ENCODE measurements around the gene TMEM232.

Gene TMEM232

GRCh38 chr5:110441035-110441434 is 285.4 kb downstream of the TMEM232 start:
- TF ChIP-seq, protein P1, sequence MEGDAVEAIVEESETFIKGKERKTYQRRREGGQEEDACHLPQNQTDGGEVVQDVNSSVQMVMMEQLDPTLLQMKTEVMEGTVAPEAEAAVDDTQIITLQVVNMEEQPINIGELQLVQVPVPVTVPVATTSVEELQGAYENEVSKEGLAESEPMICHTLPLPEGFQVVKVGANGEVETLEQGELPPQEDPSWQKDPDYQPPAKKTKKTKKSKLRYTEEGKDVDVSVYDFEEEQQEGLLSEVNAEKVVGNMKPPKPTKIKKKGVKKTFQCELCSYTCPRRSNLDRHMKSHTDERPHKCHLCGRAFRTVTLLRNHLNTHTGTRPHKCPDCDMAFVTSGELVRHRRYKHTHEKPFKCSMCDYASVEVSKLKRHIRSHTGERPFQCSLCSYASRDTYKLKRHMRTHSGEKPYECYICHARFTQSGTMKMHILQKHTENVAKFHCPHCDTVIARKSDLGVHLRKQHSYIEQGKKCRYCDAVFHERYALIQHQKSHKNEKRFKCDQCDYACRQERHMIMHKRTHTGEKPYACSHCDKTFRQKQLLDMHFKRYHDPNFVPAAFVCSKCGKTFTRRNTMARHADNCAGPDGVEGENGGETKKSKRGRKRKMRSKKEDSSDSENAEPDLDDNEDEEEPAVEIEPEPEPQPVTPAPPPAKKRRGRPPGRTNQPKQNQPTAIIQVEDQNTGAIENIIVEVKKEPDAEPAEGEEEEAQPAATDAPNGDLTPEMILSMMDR (IDR thresholded peaks at IDR 0.05; ENCODE audit: low read depth, low read length) = peak; percentile 67
- peak; percentile 59 for DNase-seq (ENCODE audit: low read depth, low spot score)
- H3K4me3 ChIP-seq (ENCODE audit: low read depth, low read length) = no peak overlapping the region
- in situ Hi-C loops (cut with HindIII; ENCODE audit: low sequenced_read_pairs) = no loop called here

DNA sequence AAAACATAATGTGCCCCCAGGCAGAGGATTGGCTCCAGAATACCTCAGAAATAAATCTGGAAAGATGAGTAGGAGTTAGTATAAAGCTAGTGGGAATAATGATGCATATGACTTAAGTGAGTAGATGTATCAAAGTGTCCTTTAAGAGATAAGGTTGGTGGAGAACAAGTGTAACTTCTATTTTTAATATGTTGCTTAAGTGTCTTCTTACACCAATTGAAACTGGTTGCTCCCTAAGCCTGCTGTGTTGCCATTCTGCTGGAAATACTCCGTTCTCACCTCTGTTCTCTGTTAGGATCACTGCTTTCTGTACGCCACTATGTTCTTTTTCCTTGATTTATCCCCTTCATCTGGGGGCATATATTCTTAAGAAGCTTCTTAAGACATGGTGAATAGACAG is 286.4 kb downstream of the TMEM232 start:
- DNase-seq (ENCODE audit: low read depth, low spot score) = no peak
- in situ Hi-C loops (cut with HindIII; ENCODE audit: low sequenced_read_pairs) = no loop called here
- TF ChIP-seq, protein P1 (IDR thresholded peaks at IDR 0.05; ENCODE audit: low read depth, low read length) = no peak
- H3K4me3 ChIP-seq (ENCODE audit: low read depth, low read length) = no peak overlapping the region

DNA sequence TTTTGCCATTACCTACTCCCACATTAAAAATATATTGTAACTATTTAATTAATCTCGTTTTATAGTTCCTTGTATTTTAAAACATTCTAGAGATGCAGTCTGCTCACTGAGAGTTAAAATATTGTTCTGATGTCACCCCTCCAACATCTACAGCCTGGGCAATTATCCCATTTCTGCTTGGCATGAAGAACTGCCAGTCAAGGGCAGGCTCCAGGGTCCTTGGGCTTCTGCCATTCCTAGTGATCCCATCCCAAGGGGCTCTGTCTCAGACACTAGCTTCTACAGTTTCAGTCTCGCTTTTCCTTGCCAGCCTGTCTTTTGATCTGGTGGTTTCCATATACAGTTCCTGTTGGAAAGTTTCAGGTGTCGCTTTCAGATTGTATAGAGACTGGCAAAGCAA is 287.2 kb downstream of the TMEM232 start:
- DNase-seq (ENCODE audit: low read depth, low spot score) = no peak
- H3K4me3 ChIP-seq (ENCODE audit: low read depth, low read length) = no peak overlapping the region
- TF ChIP-seq, protein P1 (IDR thresholded peaks at IDR 0.05; ENCODE audit: low read depth, low read length) = no peak
- in situ Hi-C loops (cut with HindIII; ENCODE audit: low sequenced_read_pairs) = no loop called here

DNA sequence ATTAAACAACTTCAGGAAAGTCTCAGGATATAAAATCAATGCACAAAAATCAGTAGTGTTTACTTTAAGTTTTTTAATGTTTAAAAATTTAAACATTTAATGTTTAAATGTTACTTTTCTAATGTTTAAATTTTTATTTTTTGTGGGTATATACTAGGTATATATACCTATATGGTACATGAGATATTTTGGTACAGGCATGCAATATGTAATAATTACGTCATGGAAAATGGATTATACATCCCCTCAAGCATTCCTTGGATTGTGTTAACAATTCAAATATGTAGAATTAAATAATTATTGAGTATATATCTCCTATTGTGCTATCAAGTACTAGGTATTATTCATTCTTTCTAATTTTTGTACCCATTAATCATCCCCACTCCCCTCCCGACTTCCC is 291.3 kb downstream of the TMEM232 start:
- no peak overlapping the region for H3K4me3 ChIP-seq (ENCODE audit: low read depth, low read length)
- no peak for DNase-seq (ENCODE audit: low read depth, low spot score)
- TF ChIP-seq, protein P1 (IDR thresholded peaks at IDR 0.05; ENCODE audit: low read depth, low read length) = no peak
- in situ Hi-C loops (cut with HindIII; ENCODE audit: low sequenced_read_pairs) = no loop called here

GRCh38 chr5:110431603-110432002 is 294.9 kb downstream of the TMEM232 start:
- no peak for DNase-seq (ENCODE audit: low read depth, low spot score)
- TF ChIP-seq, protein P1 (IDR thresholded peaks at IDR 0.05; ENCODE audit: low read depth, low read length) = no peak

DNA sequence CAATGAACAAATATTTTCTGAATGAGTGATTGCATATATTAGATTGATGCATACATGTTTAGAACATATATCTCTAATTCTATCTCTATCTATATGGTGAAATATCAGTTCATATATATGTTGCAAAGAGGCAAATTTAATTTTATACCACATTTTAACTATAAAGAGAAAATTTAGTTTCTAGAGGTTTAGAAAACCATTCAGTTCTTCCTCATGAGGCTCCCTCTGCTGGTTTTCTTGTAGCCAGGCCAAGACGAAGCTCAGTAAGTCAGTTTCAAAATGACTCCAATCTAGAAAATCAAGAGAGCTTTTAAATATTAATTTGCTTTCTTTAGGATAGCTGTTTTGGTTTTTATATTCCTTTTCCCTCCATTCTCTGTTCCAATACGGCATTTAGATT is 312.1 kb downstream of the TMEM232 start:
- peak; percentile 44 for DNase-seq (ENCODE audit: low read depth, low spot score)
- TF ChIP-seq, protein P1 (IDR thresholded peaks at IDR 0.05; ENCODE audit: low read depth, low read length) = peak; percentile 56
- in situ Hi-C loops (cut with HindIII; ENCODE audit: low sequenced_read_pairs) = no loop called here
- H3K4me3 ChIP-seq (ENCODE audit: low read depth, low read length) = no peak overlapping the region

More at GRCh38 chr5:110431603-110432002, 294.9 kb downstream of the TMEM232 start:
- no peak overlapping the region for H3K4me3 ChIP-seq (ENCODE audit: low read depth, low read length)
- in situ Hi-C loops (cut with HindIII; ENCODE audit: low sequenced_read_pairs) = no loop called here

GRCh38 chr5:110413856-110414255 is 312.6 kb downstream of the TMEM232 start:
- no peak overlapping the region for H3K4me3 ChIP-seq (ENCODE audit: low read depth, low read length)
- peak; percentile 14 for DNase-seq (ENCODE audit: low read depth, low spot score)
- TF ChIP-seq, protein P1 (IDR thresholded peaks at IDR 0.05; ENCODE audit: low read depth, low read length) = no peak
- in situ Hi-C loops (cut with HindIII; ENCODE audit: low sequenced_read_pairs) = no loop called here
